CD4-positive, alpha-beta T cell treated with Interleukin-12 subunit alpha and Interleukin-12 subunit beta, for 1 hour (primary cell): ENCODE results near the gene ZBTB32.

Experiments
- DNase-seq: peaks from one replicate; pipeline ENCODE4 v3.0.0-alpha.2; 2020

Gene ZBTB32

GRCh38 chr19:35753634-35754369, 49.4 kb downstream of the ZBTB32 start:
- DNase-seq: no peak

DNA sequence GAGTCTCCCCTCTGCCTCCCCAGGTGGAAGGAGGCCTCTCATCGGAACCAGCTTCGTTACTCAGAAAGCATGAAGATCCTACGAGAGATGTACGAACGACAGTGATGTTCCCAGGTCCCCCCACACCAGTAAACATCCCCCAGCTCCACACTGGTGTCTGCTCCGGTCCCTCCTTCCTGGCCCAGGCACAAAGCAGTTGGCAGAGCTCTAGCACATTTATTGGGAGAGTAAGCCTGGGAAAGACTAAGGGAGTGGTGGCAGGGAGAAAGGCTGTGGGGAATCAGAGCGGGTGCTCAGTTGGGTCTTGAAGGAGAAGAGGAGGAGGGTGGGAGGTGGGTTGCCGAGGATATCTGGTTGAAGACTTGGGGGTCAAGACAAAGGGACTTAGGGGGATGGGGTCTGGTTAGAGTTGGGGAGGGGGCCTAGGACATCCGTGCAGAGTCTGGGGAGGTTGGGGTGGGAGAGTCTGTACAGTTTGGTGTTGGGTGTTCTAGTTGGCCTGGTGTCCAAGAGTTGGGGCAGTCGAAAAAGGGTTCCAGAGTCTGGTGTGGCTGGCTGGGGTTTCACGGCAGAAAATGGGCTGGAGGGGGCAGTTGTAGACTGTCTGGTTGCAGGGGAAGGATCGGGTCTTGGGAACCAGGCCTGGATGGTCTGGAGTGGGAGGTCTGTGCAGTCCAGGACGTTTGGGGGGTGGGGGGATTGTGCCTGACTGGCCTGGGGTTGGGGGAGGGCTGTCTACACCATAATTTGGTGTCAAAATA, 50.2 kb downstream of the ZBTB32 start:
- DNase-seq: no peak

- DNase-seq: no peak
Observed at GRCh38 chr19:35755131-35755549, 50.8 kb downstream of the ZBTB32 start.

GRCh38 chr19:35755550-35756376, 51.4 kb downstream of the ZBTB32 start:
- peak; percentile 74 for DNase-seq

GRCh38 chr19:35756377-35757230, 52.2 kb downstream of the ZBTB32 start, which contains the start of gene HSPB6:
Gene HSPB6 (minus strand): TSS chr19:35757029. CDS start chr19:35757008, 21 bp downstream.
- DNase-seq: no peak

GRCh38 chr19:35757231-35757748, 52.9 kb downstream of the ZBTB32 start:
- DNase-seq: no peak

DNA sequence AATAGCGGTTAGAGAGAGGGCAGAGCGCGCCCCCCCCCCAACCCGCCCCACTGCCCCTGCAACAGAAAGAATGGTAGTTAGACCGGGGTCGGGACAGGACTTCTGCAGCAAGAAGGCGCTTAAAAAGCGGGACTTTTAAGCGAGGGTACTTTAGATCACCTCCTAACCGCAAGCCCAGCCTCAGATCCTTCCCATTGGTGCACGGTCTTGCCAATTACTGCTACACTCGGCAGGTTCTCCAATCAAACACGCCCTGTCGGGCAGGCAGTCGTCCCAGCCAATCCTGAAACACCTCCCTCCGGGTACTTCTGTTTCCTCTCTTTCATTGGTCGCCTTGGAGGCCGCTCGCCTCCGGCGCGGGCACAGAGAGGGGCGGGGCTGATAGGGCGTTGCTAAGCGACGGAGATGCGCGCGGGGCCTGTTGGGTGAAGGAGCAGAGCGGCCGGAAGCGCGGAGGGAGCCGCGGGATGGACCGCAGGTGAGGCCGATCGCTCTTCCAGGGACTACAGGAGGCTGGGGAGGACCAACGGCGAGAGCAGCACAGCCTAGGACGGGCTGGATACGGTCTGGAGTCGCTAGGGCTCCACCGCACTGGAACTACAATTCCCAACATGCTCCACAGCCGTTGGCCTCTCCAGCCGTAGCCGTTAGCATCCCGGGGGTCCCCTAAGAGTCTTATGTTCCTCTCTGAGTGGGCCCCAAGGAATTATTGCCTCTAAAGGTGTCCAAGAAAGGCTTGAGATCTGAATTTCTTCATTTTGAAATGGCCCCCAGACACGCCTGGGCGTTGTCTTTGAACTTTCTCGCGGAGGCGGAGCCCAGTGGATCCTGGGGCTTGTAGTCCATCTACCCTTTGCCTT, 53.6 kb downstream of the ZBTB32 start, which contains the start of gene PROSER3:
Gene PROSER3 (plus strand): TSS at position 428 of the 860 bp plus-strand sequence. CDS start 40 bp downstream, at position 468.
- peak; percentile 100 for DNase-seq

GRCh38 chr19:35759697-35760096, 55.3 kb downstream of the ZBTB32 start:
- DNase-seq: no peak

- DNase-seq: no peak
Observed at GRCh38 chr19:35760711-35761349, 56.5 kb downstream of the ZBTB32 start.

DNA sequence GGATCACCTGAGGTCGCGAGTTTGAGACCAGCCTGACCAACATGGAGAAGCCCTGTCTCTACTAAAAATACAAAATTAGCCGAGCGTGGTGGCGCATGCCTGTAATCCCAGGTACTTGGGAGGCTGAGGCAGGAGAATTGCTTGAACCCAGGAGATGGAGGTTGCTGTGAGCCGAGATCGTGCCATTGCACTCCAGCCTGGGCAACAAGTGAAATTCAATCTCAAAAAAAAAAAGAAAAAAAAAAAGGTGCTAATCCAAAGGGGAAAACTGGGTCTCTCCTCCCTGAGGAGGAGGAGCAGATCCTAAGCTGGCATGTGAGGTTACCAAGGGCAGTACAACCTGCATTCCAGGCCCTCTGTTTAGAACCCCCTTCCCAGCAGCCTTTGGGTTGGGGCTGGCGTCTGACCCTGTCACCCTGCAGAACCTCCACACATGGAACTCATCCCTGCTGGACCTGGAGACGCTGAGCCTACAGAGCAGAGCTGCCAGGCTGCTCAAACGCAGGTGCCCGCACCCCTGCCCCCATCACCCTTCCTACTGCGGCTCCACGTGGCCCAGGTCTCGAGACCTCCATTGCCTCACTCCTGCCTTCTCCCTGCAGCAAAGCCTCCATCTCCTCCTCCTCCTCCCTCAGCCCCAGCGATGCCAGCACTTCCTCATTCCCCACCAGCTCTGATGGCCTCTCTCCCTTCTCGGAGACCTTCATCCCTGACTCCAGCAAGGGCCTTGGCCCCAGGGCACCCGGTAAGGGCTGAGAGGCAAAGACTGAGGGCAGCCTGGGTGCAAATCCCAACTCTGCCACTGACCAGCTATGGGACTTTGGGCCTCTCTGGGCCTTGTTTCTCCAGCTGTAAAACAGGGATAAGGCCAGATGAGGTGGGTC, 60.3 kb downstream of the ZBTB32 start:
- DNase-seq: no peak
